Measurements from ENCODE around the gene KCNJ14.
A peak's percentile ranks its signal among the peaks of the same experiment; 100 is the strongest.

The KCNJ14 gene

GRCh38 chr19:48455171-48455907, at the start of gene KCNJ14:
TSS of gene KCNJ14 (plus strand) at chr19:48455574. CDS start at chr19:48461725, 6,151 bp downstream.
- DNase-seq (ENCODE audit: low read depth): no peak

- DNase-seq (ENCODE audit: low read depth): no peak
These were observed 49.5 kb upstream of the KCNJ14 start for GRCh38 chr19:48405850-48406249.

GRCh38 chr19:48413879-48414587, 41.3 kb upstream of the KCNJ14 start:
- DNase-seq (ENCODE audit: low read depth): no peak

GRCh38 chr19:48415395-48415794, 40.0 kb upstream of the KCNJ14 start:
- DNase-seq (ENCODE audit: low read depth): peak; percentile 50

GRCh38 chr19:48415806-48416221, 39.6 kb upstream of the KCNJ14 start:
- no peak for DNase-seq (ENCODE audit: low read depth)

GRCh38 chr19:48417421-48417820, 38.0 kb upstream of the KCNJ14 start:
- DNase-seq (ENCODE audit: low read depth): no peak

- no peak for DNase-seq (ENCODE audit: low read depth)
These were observed 36.9 kb upstream of the KCNJ14 start for GRCh38 chr19:48418317-48419064.

- peak; percentile 60 for DNase-seq (ENCODE audit: low read depth)
These were observed 36.0 kb upstream of the KCNJ14 start for GRCh38 chr19:48419158-48419920.

- no peak for DNase-seq (ENCODE audit: low read depth)
These were observed 33.8 kb upstream of the KCNJ14 start for GRCh38 chr19:48421548-48421947.

- DNase-seq (ENCODE audit: low read depth): no peak
These were observed 30.6 kb upstream of the KCNJ14 start for GRCh38 chr19:48424694-48425219.

GRCh38 chr19:48428670-48429069, 26.7 kb upstream of the KCNJ14 start:
- DNase-seq (ENCODE audit: low read depth): no peak

- DNase-seq (ENCODE audit: low read depth): no peak
These were observed 22.0 kb upstream of the KCNJ14 start for GRCh38 chr19:48433337-48433736.

- DNase-seq (ENCODE audit: low read depth): no peak
These were observed 18.8 kb upstream of the KCNJ14 start for GRCh38 chr19:48436586-48436985.

- DNase-seq (ENCODE audit: low read depth): no peak
These were observed 13.9 kb upstream of the KCNJ14 start for GRCh38 chr19:48441360-48442050.

- no peak for DNase-seq (ENCODE audit: low read depth)
These were observed 13.0 kb upstream of the KCNJ14 start for GRCh38 chr19:48442116-48443035.

GRCh38 chr19:48443256-48443655, 12.1 kb upstream of the KCNJ14 start:
- DNase-seq (ENCODE audit: low read depth): no peak

GRCh38 chr19:48443731-48444128, 11.6 kb upstream of the KCNJ14 start:
- DNase-seq (ENCODE audit: low read depth): no peak

GRCh38 chr19:48444129-48444935, 11.0 kb upstream of the KCNJ14 start:
- no peak for DNase-seq (ENCODE audit: low read depth)

- no peak for DNase-seq (ENCODE audit: low read depth)
These were observed 10.5 kb upstream of the KCNJ14 start for GRCh38 chr19:48444936-48445200.

GRCh38 chr19:48445256-48445605, 10.1 kb upstream of the KCNJ14 start:
- DNase-seq (ENCODE audit: low read depth): no peak
